ENCODE results near the gene ARHGAP35. TPM values are rescaled to one million over a fixed set of nuclear protein-coding genes. Genes with fewer than 3 reads are reported as not detected.

The ARHGAP35 gene
- total RNA-seq, 1 experiment from 2014 or later, result 23.6 TPM

- no peaks in the 10 kb centered on the region for H3K9me3 ChIP-seq (ENCODE audit: low read length)
- H3K79me2 ChIP-seq (ENCODE audit: low read length), result peaks cover 90% of the 10 kb centered on the region
- no peak overlapping the region for H3K4me2 ChIP-seq (ENCODE audit: low read length)
- no peaks in the 10 kb centered on the region for H3F3A ChIP-seq (ENCODE audit: low read length, unreplicated experiment)
- TF ChIP-seq EZH2 (IDR thresholded peaks at IDR 0.05; ENCODE audit: low read length, unreplicated experiment), result no peak
- TF ChIP-seq EZH2phosphoT487 (IDR thresholded peaks at IDR 0.05; ENCODE audit: borderline replicate concordance, low read length), result no peak
- no peak for TF ChIP-seq CTCF (conservative IDR thresholded peaks at IDR 0.05; ENCODE audit: low read depth, low read length)
- DNase-seq (no peak), ATAC-seq (no peak)
- H3K36me3 ChIP-seq (ENCODE audit: low read depth, low read length), result no peaks in the 10 kb centered on the region
- BruUV-seq (replicated peaks), result no TSS peak
- ChIA-PET POLR2A (ENCODE audit: unreplicated experiment) (interaction anchor here (0.5 kb wide), 1 partner anchor 392 kb away, joined by 7 read pairs; no protein-coding TSS in a partner anchor), CTCF (no interaction called here)
- no peak overlapping the region for H3K9ac ChIP-seq (ENCODE audit: low read length)
- no peaks in the 10 kb centered on the region for H3K27me3 ChIP-seq (ENCODE audit: low read length)
- H2AFZ ChIP-seq (ENCODE audit: low read length), result no peak overlapping the region
- H3K9me2 ChIP-seq (replicated peaks; ENCODE audit: low read length), result no peaks in the 10 kb centered on the region
- intact Hi-C loops (cut with micrococcal nuclease), result no loop called here
- no peak overlapping the region for H3K27ac ChIP-seq (ENCODE audit: low read length)
- H3K4me1 ChIP-seq (ENCODE audit: insufficient read depth, low read length), result peaks cover 17% of the 10 kb centered on the region
- no peaks in the 10 kb centered on the region for H4K20me1 ChIP-seq (ENCODE audit: low read length)
- H3K4me3 ChIP-seq (ENCODE audit: low read length), result no peak overlapping the region
These were observed 48.6 kb downstream of the ARHGAP35 start for GRCh38 chr19:46909356-46909755.

Other genes with a start within 250 kb of the ARHGAP35 start
- gene PTGIR, start 235.9 kb upstream of the ARHGAP35 start, total RNA-seq (2014; rRNA removed), result not detected in 2 replicates
- not detected in 2 replicates for gene GNG8, start 224.8 kb upstream of the ARHGAP35 start, total RNA-seq (2014; rRNA removed)
- gene DACT3, start 199.8 kb upstream of the ARHGAP35 start, total RNA-seq (2014; rRNA removed), result 1.9 and 3.1 TPM in 2 replicates
- 24.1 and 32.9 TPM in 2 replicates for gene PRKD2, start 143.9 kb upstream of the ARHGAP35 start, total RNA-seq (2014; rRNA removed)
- 14.3 and 18.4 TPM in 2 replicates for gene FKRP, start 114.9 kb upstream of the ARHGAP35 start, total RNA-seq (2014; rRNA removed)
- gene STRN4, start 114.5 kb upstream of the ARHGAP35 start, total RNA-seq (2014; rRNA removed), result 62.7 and 83.9 TPM in 2 replicates
- 97.4 and 117 TPM in 2 replicates for gene SLC1A5, start 72.4 kb upstream of the ARHGAP35 start, total RNA-seq (2014; rRNA removed)
- 245 and 330 TPM in 2 replicates for gene AP2S1, start 10.2 kb upstream of the ARHGAP35 start, total RNA-seq (2014; rRNA removed)
- gene NPAS1, start 158.8 kb downstream of the ARHGAP35 start, total RNA-seq (2014; rRNA removed), result 1.1 and 1.6 TPM in 2 replicates
- gene TMEM160, start 187.6 kb downstream of the ARHGAP35 start, total RNA-seq (2014; rRNA removed), result 121 and 125 TPM in 2 replicates